HepG2 (cell line): ENCODE measurements around the gene SLC11A1. TPM values are rescaled to one million over a fixed set of nuclear protein-coding genes. Genes with fewer than 3 reads are reported as not detected.

Source experiments
- CBX1 ChIP-seq: IDR thresholded peaks from one replicate; pipeline ENCODE4 v1.6.1; 2016; ENCODE audit warnings: antibody characterized with exemption, low read depth
- GABPB1 ChIP-seq: IDR thresholded peaks from 2 replicates; pipeline ENCODE4 v1.6.1; 2016; ENCODE audit warnings: mild to moderate bottlenecking, missing genetic modification reagents, moderate library complexity, missing compliant biosample characterization
- NFKB2 ChIP-seq: sonication (generic); formaldehyde crosslinking; IDR thresholded peaks from 2 replicates; pipeline ENCODE4 v1.4.0; 2020; ENCODE audit warnings: missing genetic modification reagents, borderline replicate concordance
- ZBTB1 ChIP-seq: sonication (generic); formaldehyde crosslinking; IDR thresholded peaks from 2 replicates; pipeline ENCODE4 v1.4.0; 2020; ENCODE audit warnings: missing genetic modification reagents, borderline replicate concordance
- ZBTB20 ChIP-seq: sonication (generic); formaldehyde crosslinking; IDR thresholded peaks from 2 replicates; pipeline ENCODE4 v1.8.1; 2023; ENCODE audit warnings: missing genetic modification reagents, low read depth, mild to moderate bottlenecking, borderline replicate concordance
- ZNF552 ChIP-seq: sonication (generic); formaldehyde crosslinking; IDR thresholded peaks from 2 replicates; pipeline ENCODE4 v1.9.0; 2022; ENCODE audit warnings: missing genetic modification reagents, mild to moderate bottlenecking, borderline replicate concordance
- ZNF569 ChIP-seq: sonication (generic); formaldehyde crosslinking; IDR thresholded peaks from 2 replicates; pipeline ENCODE4 v1.5.0; 2020; ENCODE audit warnings: mild to moderate bottlenecking, missing genetic modification reagents, moderate library complexity, borderline replicate concordance
- ZNF652 ChIP-seq: IDR thresholded peaks from 2 replicates; pipeline ENCODE4 v1.6.1; 2016; ENCODE audit warnings: low read depth, borderline replicate concordance
- polyA plus RNA-seq, 8 experiments: library from polyadenylated mRNA; depleted of rRNA in 3 of 8; stranded (reverse) in 7 of 8; unstranded in 1 of 8; fragments of >200 nt; fragmentation: Illumina TruSeq in 4 of 8; extraction: Trizol in 4 of 8; gene quantifications; 2 replicates each; pipeline versions ENCODE4 v1.2.1 to v1.2.3, GENCODE V29; 2011 to 2016; ENCODE audit warnings: low read depth in 4 of 8, missing spikeins in 1 of 8, mixed read lengths in 1 of 8; ENCODE audit not compliant: insufficient read depth in 1 of 8
- total RNA-seq, 5 experiments: library from RNA; depleted of rRNA; stranded (reverse); fragments of >200 nt; fragmentation: Illumina TruSeq; extraction: Trizol; gene quantifications; 2 replicates each; pipeline ENCODE4 v1.2.3, GENCODE V29; 2016; ENCODE audit warnings: low read depth in 1 of 5
- TF ChIP-seq, protein P1 (sequence below): sonication (generic); formaldehyde crosslinking; IDR thresholded peaks from 2 replicates; pipeline ENCODE4 v1.4.0; 2020; ENCODE audit warnings: missing genetic modification reagents, mild to moderate bottlenecking, borderline replicate concordance
- TF ChIP-seq, protein P2 (sequence below): sonication (generic); formaldehyde crosslinking; conservative IDR thresholded peaks from 2 replicates; pipeline ENCODE4 v1.4.0; 2020; ENCODE audit warnings: mild to moderate bottlenecking, missing genetic modification reagents, moderate library complexity
- TF ChIP-seq, protein P3 (sequence below): IDR thresholded peaks from 2 replicates; pipeline ENCODE4 v1.4.0; 2020; ENCODE audit warnings: mild to moderate bottlenecking, missing genetic modification reagents
- TF ChIP-seq, protein P4 (sequence below): sonication (generic); formaldehyde crosslinking; IDR thresholded peaks from 2 replicates; pipeline ENCODE4 v1.4.0; 2020; ENCODE audit warnings: low read depth, mild to moderate bottlenecking, missing genetic modification reagents
- TF ChIP-seq, protein P5 (sequence below): sonication (generic); formaldehyde crosslinking; IDR thresholded peaks from 2 replicates; pipeline ENCODE4 v1.4.0; 2020; ENCODE audit warnings: missing genetic modification reagents, borderline replicate concordance

Gene SLC11A1
- total and polyA plus RNA-seq, 2 of the 13 experiments (the other 11 are each of a cell fraction or from before 2014, with no cell fraction given) = 0.33 to 2.3 TPM

DNA sequence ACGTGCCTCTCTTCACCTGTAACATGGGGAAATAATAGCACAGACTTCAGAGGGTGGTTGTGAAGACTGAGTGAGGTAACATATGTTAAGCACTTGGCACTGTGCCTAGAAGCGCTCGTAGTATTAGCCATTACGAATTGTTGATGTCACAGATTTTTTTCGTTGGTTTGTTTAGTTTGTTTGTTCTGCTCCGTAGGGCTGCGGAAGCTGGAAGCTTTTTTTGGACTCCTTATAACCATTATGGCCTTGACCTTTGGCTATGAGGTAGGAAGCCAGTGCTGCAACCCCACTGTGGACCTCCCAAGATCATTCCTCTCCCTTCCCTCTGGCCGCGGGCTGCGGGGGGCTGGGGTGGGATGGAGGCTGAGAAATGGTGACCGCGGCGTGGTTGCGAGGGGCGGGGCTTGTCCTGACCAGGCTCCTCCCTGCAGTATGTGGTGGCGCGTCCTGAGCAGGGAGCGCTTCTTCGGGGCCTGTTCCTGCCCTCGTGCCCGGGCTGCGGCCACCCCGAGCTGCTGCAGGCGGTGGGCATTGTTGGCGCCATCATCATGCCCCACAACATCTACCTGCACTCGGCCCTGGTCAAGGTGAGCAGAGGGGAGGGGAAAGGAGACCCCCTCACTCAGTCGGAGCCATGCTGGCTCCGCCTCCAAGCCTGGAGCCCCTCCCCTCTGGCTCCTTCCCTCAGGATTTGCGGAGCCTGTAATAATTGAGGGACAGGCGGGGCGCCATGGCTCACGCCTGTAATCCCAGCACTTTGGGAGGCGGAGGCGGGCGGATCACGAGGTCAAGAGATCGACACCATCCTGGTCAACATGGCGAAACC, 5.5 kb downstream of the SLC11A1 start (continued):
- TF ChIP-seq, protein P1, sequence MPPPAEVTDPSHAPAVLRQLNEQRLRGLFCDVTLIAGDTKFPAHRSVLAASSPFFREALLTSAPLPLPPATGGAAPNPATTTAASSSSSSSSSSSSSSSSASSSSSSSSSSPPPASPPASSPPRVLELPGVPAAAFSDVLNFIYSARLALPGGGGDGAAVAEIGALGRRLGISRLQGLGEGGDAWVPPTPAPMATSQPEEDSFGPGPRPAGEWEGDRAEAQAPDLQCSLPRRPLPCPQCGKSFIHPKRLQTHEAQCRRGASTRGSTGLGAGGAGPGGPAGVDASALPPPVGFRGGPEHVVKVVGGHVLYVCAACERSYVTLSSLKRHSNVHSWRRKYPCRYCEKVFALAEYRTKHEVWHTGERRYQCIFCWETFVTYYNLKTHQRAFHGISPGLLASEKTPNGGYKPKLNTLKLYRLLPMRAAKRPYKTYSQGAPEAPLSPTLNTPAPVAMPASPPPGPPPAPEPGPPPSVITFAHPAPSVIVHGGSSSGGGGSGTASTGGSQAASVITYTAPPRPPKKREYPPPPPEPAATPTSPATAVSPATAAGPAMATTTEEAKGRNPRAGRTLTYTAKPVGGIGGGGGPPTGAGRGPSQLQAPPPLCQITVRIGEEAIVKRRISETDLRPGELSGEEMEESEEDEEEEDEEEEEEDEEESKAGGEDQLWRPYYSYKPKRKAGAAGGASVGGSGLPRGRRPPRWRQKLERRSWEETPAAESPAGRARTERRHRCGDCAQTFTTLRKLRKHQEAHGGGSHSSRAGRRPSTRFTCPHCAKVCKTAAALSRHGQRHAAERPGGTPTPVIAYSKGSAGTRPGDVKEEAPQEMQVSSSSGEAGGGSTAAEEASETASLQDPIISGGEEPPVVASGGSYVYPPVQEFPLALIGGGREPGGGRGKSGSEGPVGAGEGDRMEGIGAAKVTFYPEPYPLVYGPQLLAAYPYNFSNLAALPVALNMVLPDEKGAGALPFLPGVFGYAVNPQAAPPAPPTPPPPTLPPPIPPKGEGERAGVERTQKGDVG (CRISPR knock-in tag) = no peak; the same call in 1 of the 2 replicates
- TF ChIP-seq, protein P2, sequence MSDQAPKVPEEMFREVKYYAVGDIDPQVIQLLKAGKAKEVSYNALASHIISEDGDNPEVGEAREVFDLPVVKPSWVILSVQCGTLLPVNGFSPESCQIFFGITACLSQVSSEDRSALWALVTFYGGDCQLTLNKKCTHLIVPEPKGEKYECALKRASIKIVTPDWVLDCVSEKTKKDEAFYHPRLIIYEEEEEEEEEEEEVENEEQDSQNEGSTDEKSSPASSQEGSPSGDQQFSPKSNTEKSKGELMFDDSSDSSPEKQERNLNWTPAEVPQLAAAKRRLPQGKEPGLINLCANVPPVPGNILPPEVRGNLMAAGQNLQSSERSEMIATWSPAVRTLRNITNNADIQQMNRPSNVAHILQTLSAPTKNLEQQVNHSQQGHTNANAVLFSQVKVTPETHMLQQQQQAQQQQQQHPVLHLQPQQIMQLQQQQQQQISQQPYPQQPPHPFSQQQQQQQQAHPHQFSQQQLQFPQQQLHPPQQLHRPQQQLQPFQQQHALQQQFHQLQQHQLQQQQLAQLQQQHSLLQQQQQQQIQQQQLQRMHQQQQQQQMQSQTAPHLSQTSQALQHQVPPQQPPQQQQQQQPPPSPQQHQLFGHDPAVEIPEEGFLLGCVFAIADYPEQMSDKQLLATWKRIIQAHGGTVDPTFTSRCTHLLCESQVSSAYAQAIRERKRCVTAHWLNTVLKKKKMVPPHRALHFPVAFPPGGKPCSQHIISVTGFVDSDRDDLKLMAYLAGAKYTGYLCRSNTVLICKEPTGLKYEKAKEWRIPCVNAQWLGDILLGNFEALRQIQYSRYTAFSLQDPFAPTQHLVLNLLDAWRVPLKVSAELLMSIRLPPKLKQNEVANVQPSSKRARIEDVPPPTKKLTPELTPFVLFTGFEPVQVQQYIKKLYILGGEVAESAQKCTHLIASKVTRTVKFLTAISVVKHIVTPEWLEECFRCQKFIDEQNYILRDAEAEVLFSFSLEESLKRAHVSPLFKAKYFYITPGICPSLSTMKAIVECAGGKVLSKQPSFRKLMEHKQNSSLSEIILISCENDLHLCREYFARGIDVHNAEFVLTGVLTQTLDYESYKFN (CRISPR knock-in tag) = peak; percentile 85
- TF ChIP-seq ZBTB1 (CRISPR knock-in tag) = no peak
- no peak for TF ChIP-seq NFKB2 (CRISPR knock-in tag)
- peak; percentile 30; the same call in 1 of the 2 replicates for TF ChIP-seq ZBTB20 (CRISPR knock-in tag)
- TF ChIP-seq, protein P3, sequence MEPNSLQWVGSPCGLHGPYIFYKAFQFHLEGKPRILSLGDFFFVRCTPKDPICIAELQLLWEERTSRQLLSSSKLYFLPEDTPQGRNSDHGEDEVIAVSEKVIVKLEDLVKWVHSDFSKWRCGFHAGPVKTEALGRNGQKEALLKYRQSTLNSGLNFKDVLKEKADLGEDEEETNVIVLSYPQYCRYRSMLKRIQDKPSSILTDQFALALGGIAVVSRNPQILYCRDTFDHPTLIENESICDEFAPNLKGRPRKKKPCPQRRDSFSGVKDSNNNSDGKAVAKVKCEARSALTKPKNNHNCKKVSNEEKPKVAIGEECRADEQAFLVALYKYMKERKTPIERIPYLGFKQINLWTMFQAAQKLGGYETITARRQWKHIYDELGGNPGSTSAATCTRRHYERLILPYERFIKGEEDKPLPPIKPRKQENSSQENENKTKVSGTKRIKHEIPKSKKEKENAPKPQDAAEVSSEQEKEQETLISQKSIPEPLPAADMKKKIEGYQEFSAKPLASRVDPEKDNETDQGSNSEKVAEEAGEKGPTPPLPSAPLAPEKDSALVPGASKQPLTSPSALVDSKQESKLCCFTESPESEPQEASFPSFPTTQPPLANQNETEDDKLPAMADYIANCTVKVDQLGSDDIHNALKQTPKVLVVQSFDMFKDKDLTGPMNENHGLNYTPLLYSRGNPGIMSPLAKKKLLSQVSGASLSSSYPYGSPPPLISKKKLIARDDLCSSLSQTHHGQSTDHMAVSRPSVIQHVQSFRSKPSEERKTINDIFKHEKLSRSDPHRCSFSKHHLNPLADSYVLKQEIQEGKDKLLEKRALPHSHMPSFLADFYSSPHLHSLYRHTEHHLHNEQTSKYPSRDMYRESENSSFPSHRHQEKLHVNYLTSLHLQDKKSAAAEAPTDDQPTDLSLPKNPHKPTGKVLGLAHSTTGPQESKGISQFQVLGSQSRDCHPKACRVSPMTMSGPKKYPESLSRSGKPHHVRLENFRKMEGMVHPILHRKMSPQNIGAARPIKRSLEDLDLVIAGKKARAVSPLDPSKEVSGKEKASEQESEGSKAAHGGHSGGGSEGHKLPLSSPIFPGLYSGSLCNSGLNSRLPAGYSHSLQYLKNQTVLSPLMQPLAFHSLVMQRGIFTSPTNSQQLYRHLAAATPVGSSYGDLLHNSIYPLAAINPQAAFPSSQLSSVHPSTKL (CRISPR knock-in tag) = peak; percentile 77
- TF ChIP-seq ZNF569 (CRISPR knock-in tag) = no peak
- TF ChIP-seq GABPB1 (CRISPR knock-in tag) = peak; percentile 39; the same call in 1 of the 2 replicates
- no peak for TF ChIP-seq CBX1
- TF ChIP-seq ZNF552 (CRISPR knock-in tag) = no peak
- TF ChIP-seq, protein P4, sequence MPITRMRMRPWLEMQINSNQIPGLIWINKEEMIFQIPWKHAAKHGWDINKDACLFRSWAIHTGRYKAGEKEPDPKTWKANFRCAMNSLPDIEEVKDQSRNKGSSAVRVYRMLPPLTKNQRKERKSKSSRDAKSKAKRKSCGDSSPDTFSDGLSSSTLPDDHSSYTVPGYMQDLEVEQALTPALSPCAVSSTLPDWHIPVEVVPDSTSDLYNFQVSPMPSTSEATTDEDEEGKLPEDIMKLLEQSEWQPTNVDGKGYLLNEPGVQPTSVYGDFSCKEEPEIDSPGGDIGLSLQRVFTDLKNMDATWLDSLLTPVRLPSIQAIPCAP (CRISPR knock-in tag) = no peak
- TF ChIP-seq, protein P5, sequence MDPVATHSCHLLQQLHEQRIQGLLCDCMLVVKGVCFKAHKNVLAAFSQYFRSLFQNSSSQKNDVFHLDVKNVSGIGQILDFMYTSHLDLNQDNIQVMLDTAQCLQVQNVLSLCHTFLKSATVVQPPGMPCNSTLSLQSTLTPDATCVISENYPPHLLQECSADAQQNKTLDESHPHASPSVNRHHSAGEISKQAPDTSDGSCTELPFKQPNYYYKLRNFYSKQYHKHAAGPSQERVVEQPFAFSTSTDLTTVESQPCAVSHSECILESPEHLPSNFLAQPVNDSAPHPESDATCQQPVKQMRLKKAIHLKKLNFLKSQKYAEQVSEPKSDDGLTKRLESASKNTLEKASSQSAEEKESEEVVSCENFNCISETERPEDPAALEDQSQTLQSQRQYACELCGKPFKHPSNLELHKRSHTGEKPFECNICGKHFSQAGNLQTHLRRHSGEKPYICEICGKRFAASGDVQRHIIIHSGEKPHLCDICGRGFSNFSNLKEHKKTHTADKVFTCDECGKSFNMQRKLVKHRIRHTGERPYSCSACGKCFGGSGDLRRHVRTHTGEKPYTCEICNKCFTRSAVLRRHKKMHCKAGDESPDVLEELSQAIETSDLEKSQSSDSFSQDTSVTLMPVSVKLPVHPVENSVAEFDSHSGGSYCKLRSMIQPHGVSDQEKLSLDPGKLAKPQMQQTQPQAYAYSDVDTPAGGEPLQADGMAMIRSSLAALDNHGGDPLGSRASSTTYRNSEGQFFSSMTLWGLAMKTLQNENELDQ (CRISPR knock-in tag) = no peak
- no peak for TF ChIP-seq ZNF652 (CRISPR knock-in tag)
